GM12878 (cell line): Measurements from ENCODE around the gene POLRMT. TPM values are rescaled to one million over a fixed set of nuclear protein-coding genes. Genes with fewer than 3 reads are reported as not detected.
A peak's percentile ranks its signal among the peaks of the same experiment; 100 is the strongest.

Source experiments
- CHD4 ChIP-seq: fragments of 200-600 bp; sonication (generic); IDR thresholded peaks from 2 replicates; pipeline ENCODE4 v1.6.1; 2016; ENCODE audit warnings: mild to moderate bottlenecking
- HDAC2 ChIP-seq: fragments of 200-600 bp; sonication (generic); IDR thresholded peaks from 2 replicates; pipeline ENCODE4 v1.6.1; 2017
- IRF4 ChIP-seq: IDR thresholded peaks from 2 replicates; pipeline ENCODE4 v1.6.1; 2011; ENCODE audit warnings: low read depth, low read length
- JUNB ChIP-seq: IDR thresholded peaks from 2 replicates; pipeline ENCODE4 v1.6.1; 2016; ENCODE audit warnings: antibody characterized with exemption, mild to moderate bottlenecking
- KAT2A ChIP-seq: conservative IDR thresholded peaks from 2 replicates; pipeline ENCODE4 v1.6.1; 2011; ENCODE audit warnings: low read depth, low read length; ENCODE audit not compliant: control insufficient read depth
- KLF5 ChIP-seq: fragments of 450-650 bp; IDR thresholded peaks from 2 replicates; pipeline ENCODE4 v1.6.1; 2014; ENCODE audit warnings: mild to moderate bottlenecking; ENCODE audit not compliant: partially characterized antibody
- MLLT1 ChIP-seq: fragments of 450-650 bp; IDR thresholded peaks from 2 replicates; pipeline ENCODE4 v1.6.1; 2016; ENCODE audit warnings: mild to moderate bottlenecking
- NKRF ChIP-seq: fragments of 450-650 bp; conservative IDR thresholded peaks from 2 replicates; pipeline ENCODE4 v1.6.1; 2017; ENCODE audit warnings: mild to moderate bottlenecking, moderate library complexity
- PAX5 ChIP-seq: IDR thresholded peaks from 2 replicates; pipeline ENCODE4 v1.6.1; 2011; ENCODE audit warnings: low read depth, low read length, borderline replicate concordance
- POLR2A ChIP-seq: IDR thresholded peaks from 2 replicates; pipeline ENCODE4 v1.6.1; 2011; ENCODE audit warnings: low read depth, mild to moderate bottlenecking, low read length
- RAD21 ChIP-seq: IDR thresholded peaks from 2 replicates; pipeline ENCODE4 v1.6.1; 2011; ENCODE audit warnings: mild to moderate bottlenecking, low read depth, low read length, moderate library complexity; ENCODE audit not compliant: insufficient read depth
- REST ChIP-seq: IDR thresholded peaks from 2 replicates; pipeline ENCODE4 v1.6.1; 2012; ENCODE audit warnings: mild to moderate bottlenecking, low read depth, low read length
- SREBF2 ChIP-seq: IDR thresholded peaks from 2 replicates; pipeline ENCODE4 v1.6.1; 2012; ENCODE audit warnings: mild to moderate bottlenecking, low read length
- STAT3 ChIP-seq: IDR thresholded peaks from 2 replicates; pipeline ENCODE4 v1.6.1; 2011; ENCODE audit warnings: low read depth, low read length, improper control_type of control experiment
- YBX1 ChIP-seq: fragments of 450-650 bp; IDR thresholded peaks from 2 replicates; pipeline ENCODE4 v1.6.1; 2016; ENCODE audit warnings: antibody characterized with exemption
- polyA plus RNA-seq, 11 experiments: library from polyadenylated mRNA; depleted of rRNA in 4 of 11; unstranded in 6 of 11; stranded (reverse) in 5 of 11; fragments of >200 nt; fragmentation: Nextera tagmentation in 4 of 11; fragmentation: Illumina TruSeq in 1 of 11; extraction: Ambion mirVana in 4 of 11; extraction: Trizol in 1 of 11; gene quantifications; 1 replicate in 1 of 11; 2 replicates in 10 of 11; pipeline versions ENCODE4 v1.2.1 to v1.2.3, GENCODE V29; 2011 to 2016; ENCODE audit warnings: inconsistent platforms in 2 of 11, missing spikeins in 2 of 11, low read depth in 1 of 11
- total RNA-seq, 4 experiments: library from RNA; depleted of rRNA in 3 of 4; stranded (reverse); fragments of >200 nt in 3 of 4; fragmentation: Illumina TruSeq in 1 of 4; extraction: Trizol in 1 of 4; gene quantifications; 2 replicates each; pipeline versions ENCODE4 v1.2.1 to v1.2.3, GENCODE V29; 2013 to 2021
- TF ChIP-seq, protein P1 (sequence below): fragments of 450-650 bp; IDR thresholded peaks from 2 replicates; pipeline ENCODE4 v1.6.1; 2018; ENCODE audit warnings: borderline replicate concordance, mild to moderate bottlenecking; ENCODE audit not compliant: partially characterized antibody
- TF ChIP-seq, protein P2 (sequence below): fragments of 450-650 bp; IDR thresholded peaks from 2 replicates; pipeline ENCODE4 v1.6.1; 2017; ENCODE audit warnings: low read depth, mild to moderate bottlenecking, moderate library complexity

Gene POLRMT
- total and polyA plus RNA-seq, 10 of the 15 experiments (the other 5 are each of a cell fraction or from before 2014, with no cell fraction given), result 9.9 to 57.6 (median 34.6) TPM

DNA sequence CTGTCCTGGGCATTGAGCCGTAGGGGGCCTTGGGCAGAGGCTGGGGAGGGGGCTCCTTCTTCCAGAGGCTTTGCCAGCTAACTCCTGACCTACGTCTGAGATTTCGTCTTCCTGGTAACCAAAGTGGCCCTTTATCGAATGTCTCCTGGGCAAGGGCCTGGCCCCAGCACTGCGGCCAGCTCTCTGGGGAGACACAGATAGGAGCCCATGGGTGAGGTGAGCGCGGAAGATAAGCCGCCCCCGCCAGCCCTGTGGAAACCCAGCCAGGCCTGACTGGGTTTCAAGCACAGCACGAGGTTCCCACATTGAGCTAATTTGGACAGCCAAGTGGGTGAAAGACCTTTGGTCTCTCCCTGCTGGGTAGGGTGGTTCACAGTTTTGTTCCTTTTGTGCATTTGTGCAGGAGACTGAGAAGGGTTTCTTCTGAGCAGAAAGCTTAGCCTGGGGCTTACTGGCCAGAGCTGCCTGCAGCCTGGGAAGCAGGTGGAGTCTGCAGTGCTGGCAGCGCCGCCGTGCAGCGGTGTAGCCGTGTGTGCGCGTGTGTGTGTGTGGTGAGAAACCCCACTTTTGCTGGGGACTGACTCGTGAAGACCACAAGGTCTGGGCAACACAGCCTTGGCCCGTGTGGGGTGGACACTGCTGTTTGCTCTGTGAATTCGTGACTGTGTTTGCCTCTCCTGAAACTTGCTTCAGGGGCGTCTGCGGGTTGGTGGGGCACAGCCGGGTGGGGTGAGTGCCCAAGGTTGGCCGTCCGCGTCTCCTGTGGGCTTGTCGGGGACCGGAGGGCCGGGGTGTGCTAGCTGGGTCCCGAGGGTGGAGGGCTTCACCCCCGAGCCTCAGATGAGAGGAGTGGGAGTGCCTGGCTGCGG is 58.4 kb downstream of the POLRMT start (continued):
- no peak for TF ChIP-seq KAT2A
- TF ChIP-seq SREBF2, result no peak
- TF ChIP-seq JUNB, result no peak
- TF ChIP-seq NKRF, result peak; percentile 44; the same call in 1 of the 2 replicates
- TF ChIP-seq REST, result no peak
- no peak for TF ChIP-seq YBX1
- peak; percentile 56 for TF ChIP-seq POLR2A
- TF ChIP-seq PAX5, result peak; percentile 93
- no peak; the same call in 1 of the 2 replicates for TF ChIP-seq MLLT1
- no peak for TF ChIP-seq CHD4
- no peak for TF ChIP-seq STAT3
- TF ChIP-seq KLF5, result no peak
- TF ChIP-seq HDAC2, result no peak
- no peak for TF ChIP-seq RAD21
- TF ChIP-seq, protein P1, sequence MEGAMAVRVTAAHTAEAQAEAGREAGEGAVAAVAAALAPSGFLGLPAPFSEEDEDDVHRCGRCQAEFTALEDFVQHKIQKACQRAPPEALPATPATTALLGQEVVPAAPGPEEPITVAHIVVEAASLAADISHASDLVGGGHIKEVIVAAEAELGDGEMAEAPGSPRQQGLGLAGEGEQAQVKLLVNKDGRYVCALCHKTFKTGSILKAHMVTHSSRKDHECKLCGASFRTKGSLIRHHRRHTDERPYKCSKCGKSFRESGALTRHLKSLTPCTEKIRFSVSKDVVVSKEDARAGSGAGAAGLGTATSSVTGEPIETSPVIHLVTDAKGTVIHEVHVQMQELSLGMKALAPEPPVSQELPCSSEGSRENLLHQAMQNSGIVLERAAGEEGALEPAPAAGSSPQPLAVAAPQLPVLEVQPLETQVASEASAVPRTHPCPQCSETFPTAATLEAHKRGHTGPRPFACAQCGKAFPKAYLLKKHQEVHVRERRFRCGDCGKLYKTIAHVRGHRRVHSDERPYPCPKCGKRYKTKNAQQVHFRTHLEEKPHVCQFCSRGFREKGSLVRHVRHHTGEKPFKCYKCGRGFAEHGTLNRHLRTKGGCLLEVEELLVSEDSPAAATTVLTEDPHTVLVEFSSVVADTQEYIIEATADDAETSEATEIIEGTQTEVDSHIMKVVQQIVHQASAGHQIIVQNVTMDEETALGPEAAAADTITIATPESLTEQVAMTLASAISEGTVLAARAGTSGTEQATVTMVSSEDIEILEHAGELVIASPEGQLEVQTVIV, result no peak
- no peak for TF ChIP-seq IRF4
- TF ChIP-seq, protein P2, sequence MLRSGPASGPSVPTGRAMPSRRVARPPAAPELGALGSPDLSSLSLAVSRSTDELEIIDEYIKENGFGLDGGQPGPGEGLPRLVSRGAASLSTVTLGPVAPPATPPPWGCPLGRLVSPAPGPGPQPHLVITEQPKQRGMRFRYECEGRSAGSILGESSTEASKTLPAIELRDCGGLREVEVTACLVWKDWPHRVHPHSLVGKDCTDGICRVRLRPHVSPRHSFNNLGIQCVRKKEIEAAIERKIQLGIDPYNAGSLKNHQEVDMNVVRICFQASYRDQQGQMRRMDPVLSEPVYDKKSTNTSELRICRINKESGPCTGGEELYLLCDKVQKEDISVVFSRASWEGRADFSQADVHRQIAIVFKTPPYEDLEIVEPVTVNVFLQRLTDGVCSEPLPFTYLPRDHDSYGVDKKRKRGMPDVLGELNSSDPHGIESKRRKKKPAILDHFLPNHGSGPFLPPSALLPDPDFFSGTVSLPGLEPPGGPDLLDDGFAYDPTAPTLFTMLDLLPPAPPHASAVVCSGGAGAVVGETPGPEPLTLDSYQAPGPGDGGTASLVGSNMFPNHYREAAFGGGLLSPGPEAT, result peak; percentile 30; the same call in 1 of the 2 replicates
